HUES64 (cell line): ENCODE data around the gene VTN.
A peak's percentile ranks its signal among the peaks of the same experiment; 100 is the strongest.

ENCODE experiments used
- H3K27ac ChIP-seq: 2 replicates; pipeline ENCODE4 v1.7.0; 2013; ENCODE audit warnings: low read depth, low read length, inconsistent platforms
- H3K27me3 ChIP-seq: 2 replicates; pipeline ENCODE4 v1.6.1; 2013; ENCODE audit warnings: mild to moderate bottlenecking, low read length; ENCODE audit not compliant: insufficient read depth
- H3K36me3 ChIP-seq: 2 replicates; pipeline ENCODE4 v1.6.1; 2013; ENCODE audit warnings: mild to moderate bottlenecking, low read length; ENCODE audit not compliant: insufficient read depth
- H3K4me1 ChIP-seq: 2 replicates; pipeline ENCODE4 v1.6.1; 2013; ENCODE audit warnings: mild to moderate bottlenecking, low read length, moderate library complexity; ENCODE audit not compliant: insufficient read depth
- H3K4me3 ChIP-seq: 2 replicates; pipeline ENCODE4 v1.5.1; 2013; ENCODE audit warnings: mild to moderate bottlenecking, low read length, moderate library complexity
- H3K9ac ChIP-seq: 2 replicates; pipeline ENCODE4 v1.6.1; 2013; ENCODE audit warnings: mild to moderate bottlenecking, low read depth, low read length
- H3K9me3 ChIP-seq: 2 replicates; pipeline ENCODE4 v1.6.1; 2013; ENCODE audit warnings: low read depth, low read length; ENCODE audit not compliant: insufficient read depth
- WGBS: fragments of 150-250, 120-280 bp; methylation state at CpG from one replicate; pipeline ENCODE4 v1.1.7; 2013; ENCODE audit warnings: missing lambda C conversion rate; 5-methylcytosine and 5-hydroxymethylcytosine counted together

VTN gene

DNA sequence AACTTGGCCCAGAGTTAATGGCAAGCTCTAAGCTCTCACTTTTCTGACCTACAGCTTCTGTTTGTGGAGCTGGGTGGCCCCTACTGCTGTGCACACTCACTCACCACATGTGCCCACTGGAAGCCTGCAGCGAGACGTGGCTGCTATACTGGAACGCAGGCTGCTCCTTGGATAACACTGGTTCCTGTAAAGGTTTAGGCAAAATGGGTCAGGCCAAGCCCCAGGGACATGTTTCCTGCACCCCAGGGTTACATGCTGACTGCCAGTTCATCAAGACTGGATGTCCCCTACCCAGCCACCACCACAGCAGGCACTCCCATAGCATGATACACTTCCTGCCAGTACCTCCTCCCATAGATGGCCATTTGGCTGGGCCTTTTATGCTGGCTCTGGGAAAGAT lies 21.1 kb downstream of the VTN start:
- no peak overlapping the region for H3K9ac ChIP-seq
- no peak overlapping the region for H3K4me3 ChIP-seq
- 73% methylated on average over 3 of the region's 3 CpGs for WGBS
- peaks cover 95% of the 10 kb centered on the region for H3K36me3 ChIP-seq
- no peak overlapping the region for H3K27ac ChIP-seq
- peaks cover 2% of the 10 kb centered on the region; the same call in 1 of the 2 replicates for H3K4me1 ChIP-seq
- no peaks in the 10 kb centered on the region for H3K9me3 ChIP-seq
- H3K27me3 ChIP-seq, result no peaks in the 10 kb centered on the region

DNA sequence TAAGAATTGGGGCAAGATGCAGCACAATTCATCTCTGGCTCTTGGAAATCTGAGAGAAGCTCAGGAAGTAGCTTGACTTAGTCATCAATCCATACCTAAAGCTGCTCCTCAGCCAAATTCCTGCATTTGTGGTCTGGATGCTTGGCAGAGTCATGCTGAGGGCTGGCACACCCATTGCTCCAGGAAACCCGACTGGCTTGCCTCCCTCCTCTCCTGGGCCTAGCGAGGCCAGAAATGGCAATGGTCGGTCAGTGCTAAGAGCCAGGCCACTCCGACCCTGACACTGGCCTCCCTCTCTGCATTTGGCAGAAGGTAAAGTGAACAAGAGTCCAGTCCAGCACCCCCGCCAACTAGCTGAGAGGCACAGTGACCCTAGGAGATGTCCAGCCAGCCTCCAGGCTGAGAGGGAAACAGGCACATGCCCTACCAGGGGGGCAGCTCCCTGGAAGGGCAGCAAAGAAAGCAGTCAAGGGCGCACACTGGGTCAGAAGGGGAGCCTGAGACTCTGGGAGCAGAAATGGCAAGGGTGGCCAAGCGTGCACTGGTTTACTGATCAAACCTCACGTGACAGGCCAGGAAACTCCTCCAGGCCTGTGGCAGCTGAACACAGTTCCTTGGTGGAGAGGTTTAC lies 22.7 kb downstream of the VTN start:
- no peak overlapping the region for H3K4me3 ChIP-seq
- H3K9ac ChIP-seq, result no peak overlapping the region
- H3K4me1 ChIP-seq, result peaks cover 2% of the 10 kb centered on the region; the same call in 1 of the 2 replicates
- H3K36me3 ChIP-seq, result peaks cover 96% of the 10 kb centered on the region
- H3K27ac ChIP-seq, result peak overlapping the region; percentile 62; the same call in 1 of the 2 replicates
- no peaks in the 10 kb centered on the region for H3K27me3 ChIP-seq
- WGBS, result 88% methylated on average over 8 of the region's 8 CpGs
- H3K9me3 ChIP-seq, result no peaks in the 10 kb centered on the region

GRCh38 chr17:28346746-28347246 lies 23.3 kb downstream of the VTN start:
- peak overlapping the region; percentile 62; the same call in 1 of the 2 replicates for H3K27ac ChIP-seq
- no peak overlapping the region for H3K9ac ChIP-seq
- H3K36me3 ChIP-seq, result peaks cover 96% of the 10 kb centered on the region
- WGBS, result 77% methylated on average over 5 of the region's 7 CpGs
- H3K4me3 ChIP-seq, result no peak overlapping the region
- H3K9me3 ChIP-seq, result no peaks in the 10 kb centered on the region
- H3K27me3 ChIP-seq, result no peaks in the 10 kb centered on the region
- H3K4me1 ChIP-seq, result peaks cover 2% of the 10 kb centered on the region; the same call in 1 of the 2 replicates

DNA sequence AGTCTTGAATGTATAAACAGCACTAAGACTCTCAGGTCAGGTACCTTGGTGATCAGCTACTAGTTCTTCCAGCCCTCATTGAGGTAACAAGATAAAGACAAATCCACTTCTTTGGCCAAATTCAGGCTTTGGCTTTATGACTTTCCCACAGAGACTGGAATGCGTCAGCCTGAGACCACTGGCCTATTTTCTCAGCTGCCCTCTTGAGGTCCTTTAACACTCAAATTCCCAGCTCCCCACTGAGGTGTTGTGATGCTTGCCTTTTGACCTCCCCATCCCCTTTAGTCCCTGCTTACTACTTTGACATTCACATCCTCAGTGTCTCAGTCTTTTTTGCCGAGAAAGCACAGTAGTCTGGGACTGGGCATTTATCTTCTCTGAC lies 23.9 kb downstream of the VTN start:
- Histone ChIP-seq H3K9me3 (no peaks in the 10 kb centered on the region), H3K27ac (peak overlapping the region; percentile 63; the same call in 1 of the 2 replicates), H3K36me3 (peaks cover 96% of the 10 kb centered on the region), H3K4me1 (peaks cover 2% of the 10 kb centered on the region; the same call in 1 of the 2 replicates), H3K4me3 (no peak overlapping the region), H3K9ac (no peak overlapping the region), H3K27me3 (no peaks in the 10 kb centered on the region)
- 63% methylated on average over 2 of the region's 2 CpGs for WGBS

- Histone ChIP-seq H3K27ac (peak overlapping the region; percentile 63; the same call in 1 of the 2 replicates), H3K36me3 (peaks cover 95% of the 10 kb centered on the region), H3K4me3 (no peak overlapping the region), H3K27me3 (no peaks in the 10 kb centered on the region), H3K9me3 (no peaks in the 10 kb centered on the region), H3K4me1 (peaks cover 2% of the 10 kb centered on the region; the same call in 1 of the 2 replicates), H3K9ac (no peak overlapping the region)
- WGBS, result 91% methylated on average over 13 of the region's 13 CpGs
These were observed 24.5 kb downstream of the VTN start for GRCh38 chr17:28345419-28346198.

- H3K4me1 ChIP-seq, result peaks cover 2% of the 10 kb centered on the region; the same call in 1 of the 2 replicates
- H3K27ac ChIP-seq, result no peak overlapping the region
- H3K9ac ChIP-seq, result no peak overlapping the region
- WGBS, result 95% methylated on average over 19 of the region's 19 CpGs
- no peaks in the 10 kb centered on the region for H3K9me3 ChIP-seq
- no peak overlapping the region for H3K4me3 ChIP-seq
- no peaks in the 10 kb centered on the region for H3K27me3 ChIP-seq
- H3K36me3 ChIP-seq, result peaks cover 94% of the 10 kb centered on the region
These were observed 25.6 kb downstream of the VTN start for GRCh38 chr17:28344435-28344901.

- peaks cover 90% of the 10 kb centered on the region for H3K36me3 ChIP-seq
- H3K9ac ChIP-seq, result no peak overlapping the region
- 95% methylated on average over 9 of the region's 9 CpGs for WGBS
- H3K27ac ChIP-seq, result no peak overlapping the region
- no peaks in the 10 kb centered on the region for H3K9me3 ChIP-seq
- H3K27me3 ChIP-seq, result no peaks in the 10 kb centered on the region
- H3K4me1 ChIP-seq, result peaks cover 2% of the 10 kb centered on the region; the same call in 1 of the 2 replicates
- no peak overlapping the region for H3K4me3 ChIP-seq
These were observed 26.1 kb downstream of the VTN start for GRCh38 chr17:28344011-28344410.

GRCh38 chr17:28343491-28343932 lies 26.6 kb downstream of the VTN start:
- no peak overlapping the region for H3K4me3 ChIP-seq
- no peaks in the 10 kb centered on the region for H3K27me3 ChIP-seq
- H3K36me3 ChIP-seq, result peaks cover 85% of the 10 kb centered on the region
- no peak overlapping the region for H3K27ac ChIP-seq
- H3K4me1 ChIP-seq, result peaks cover 2% of the 10 kb centered on the region; the same call in 1 of the 2 replicates
- WGBS, result 97% methylated on average over 10 of the region's 10 CpGs
- H3K9me3 ChIP-seq, result no peaks in the 10 kb centered on the region
- no peak overlapping the region for H3K9ac ChIP-seq

- H3K9me3 ChIP-seq, result no peaks in the 10 kb centered on the region
- peaks cover 74% of the 10 kb centered on the region for H3K36me3 ChIP-seq
- H3K4me1 ChIP-seq, result peaks cover 2% of the 10 kb centered on the region; the same call in 1 of the 2 replicates
- WGBS, result 95% methylated on average over 14 of the region's 14 CpGs
- H3K27me3 ChIP-seq, result no peaks in the 10 kb centered on the region
- no peak overlapping the region for H3K9ac ChIP-seq
- H3K4me3 ChIP-seq, result no peak overlapping the region
- no peak overlapping the region for H3K27ac ChIP-seq
These were observed 27.8 kb downstream of the VTN start for GRCh38 chr17:28342313-28342712.

GRCh38 chr17:28341516-28341915 lies 28.6 kb downstream of the VTN start:
- WGBS, result 94% methylated on average over 11 of the region's 11 CpGs
- Histone ChIP-seq H3K27ac (no peak overlapping the region), H3K9ac (no peak overlapping the region), H3K4me1 (peaks cover 8% of the 10 kb centered on the region; the same call in 1 of the 2 replicates), H3K4me3 (no peak overlapping the region), H3K27me3 (no peaks in the 10 kb centered on the region), H3K9me3 (no peaks in the 10 kb centered on the region), H3K36me3 (peaks cover 66% of the 10 kb centered on the region)

- Histone ChIP-seq H3K9me3 (no peaks in the 10 kb centered on the region), H3K27ac (no peak overlapping the region), H3K4me1 (peaks cover 9% of the 10 kb centered on the region; the same call in 1 of the 2 replicates), H3K36me3 (peaks cover 56% of the 10 kb centered on the region), H3K4me3 (no peak overlapping the region), H3K9ac (no peak overlapping the region), H3K27me3 (no peaks in the 10 kb centered on the region)
- WGBS, result 98% methylated on average over 6 of the region's 6 CpGs
These were observed 29.7 kb downstream of the VTN start for GRCh38 chr17:28340374-28340773.
